Activated naive CD8-positive, alpha-beta T cell treated with anti-CD3 and anti-CD28 coated beads, Interleukin-2, amount 50 U/mL, for 24 hours (primary cell): ENCODE data around the gene NIBAN1.

Experiments used
- ATAC-seq: fragments of 150-1000 bp; cut with Tn5 transposase; one replicate; pipeline ENCODE4 v1.10.0; 2021
- DNase-seq: peaks from one replicate; pipeline ENCODE4 v3.0.0; 2021
- H3K27ac Mint-ChIP-seq: one replicate; pipeline ENCODE4 v1.8.0; 2021; ENCODE audit warnings: mild to moderate bottlenecking, mixed read lengths
- H3K27me3 Mint-ChIP-seq: one replicate; pipeline ENCODE4 v1.8.0; 2021; ENCODE audit warnings: mixed read lengths
- H3K36me3 Mint-ChIP-seq: one replicate; pipeline ENCODE4 v1.8.0; 2021; ENCODE audit warnings: low read depth, mixed read lengths
- H3K4me1 Mint-ChIP-seq: one replicate; pipeline ENCODE4 v1.8.0; 2021; ENCODE audit warnings: mixed read lengths
- H3K4me3 Mint-ChIP-seq: one replicate; pipeline ENCODE4 v1.8.0; 2021; ENCODE audit warnings: mild to moderate bottlenecking, moderate library complexity, mixed read lengths
- H3K9me3 Mint-ChIP-seq: one replicate; pipeline ENCODE4 v1.8.0; 2021; ENCODE audit warnings: mixed read lengths

Gene NIBAN1

DNA sequence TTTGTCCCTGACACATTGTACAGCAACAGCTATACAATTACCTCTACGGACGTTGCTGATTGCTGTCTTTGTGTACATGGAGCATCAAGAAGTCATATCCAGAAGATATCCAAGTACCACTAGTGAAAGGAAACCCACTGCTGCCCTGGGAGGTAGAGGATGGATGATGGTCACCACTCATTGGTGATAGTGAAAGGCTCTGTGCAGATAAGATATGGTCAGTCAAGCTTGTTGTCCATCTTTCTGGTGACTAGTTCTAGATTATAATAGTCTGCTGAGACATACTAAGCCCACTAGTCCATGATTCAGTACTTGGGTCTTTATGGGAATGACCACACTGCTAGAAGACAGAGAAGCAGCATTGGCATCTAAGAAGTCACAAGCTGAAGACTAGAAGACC is 30.3 kb downstream of the NIBAN1 start:
- DNase-seq (no peak), ATAC-seq (no peak)
- H3K4me1 Mint-ChIP-seq: peaks cover 41% of the 10 kb centered on the region
- peaks cover 3% of the 10 kb centered on the region for H3K27me3 Mint-ChIP-seq
- H3K36me3 Mint-ChIP-seq: peaks cover 11% of the 10 kb centered on the region
- no peaks in the 10 kb centered on the region for H3K9me3 Mint-ChIP-seq
- H3K27ac Mint-ChIP-seq: peak overlapping the region; percentile 4
- no peak overlapping the region for H3K4me3 Mint-ChIP-seq

DNA sequence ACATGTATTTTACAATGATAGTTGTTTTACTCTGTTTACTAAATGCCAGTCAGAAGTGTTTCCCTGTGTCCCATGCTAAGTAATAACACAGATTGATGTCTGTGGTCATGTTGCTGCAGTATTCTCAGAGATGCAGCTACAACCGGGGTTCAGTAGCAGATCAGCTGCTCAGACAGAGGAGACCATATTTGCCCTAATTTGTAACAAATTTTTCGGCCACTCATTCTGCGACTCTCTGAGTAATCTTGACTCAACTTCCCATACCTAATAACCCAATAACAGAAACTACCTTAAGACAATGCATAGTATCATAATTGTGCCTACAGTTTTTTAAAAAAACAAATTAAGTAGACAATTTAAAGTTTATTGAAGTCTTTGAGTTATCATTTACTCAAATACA is 32.6 kb downstream of the NIBAN1 start:
- H3K4me3 Mint-ChIP-seq: no peak overlapping the region
- H3K9me3 Mint-ChIP-seq: no peaks in the 10 kb centered on the region
- peak; percentile 87 for ATAC-seq
- peaks cover 34% of the 10 kb centered on the region for H3K4me1 Mint-ChIP-seq
- H3K36me3 Mint-ChIP-seq: peaks cover 9% of the 10 kb centered on the region
- peak; percentile 14 for DNase-seq
- H3K27ac Mint-ChIP-seq: peak overlapping the region; percentile 66
- H3K27me3 Mint-ChIP-seq: peaks cover 8% of the 10 kb centered on the region

DNA sequence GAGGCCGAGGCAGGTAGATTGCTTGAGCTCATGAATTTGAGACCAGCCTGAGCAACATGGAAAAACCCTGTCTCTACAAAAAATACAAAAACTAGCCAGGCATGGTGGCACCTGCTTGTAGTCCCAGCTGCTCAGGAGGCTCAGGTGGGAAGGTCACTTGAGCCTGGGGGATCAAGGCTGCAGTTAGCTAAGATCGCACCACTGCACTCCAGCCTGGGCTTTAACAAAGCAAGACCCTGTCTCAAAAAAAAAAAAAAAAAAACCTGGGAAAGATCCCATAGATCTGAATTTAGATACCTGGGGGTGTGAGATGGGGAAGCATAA is 32.9 kb downstream of the NIBAN1 start:
- H3K4me1 Mint-ChIP-seq: peaks cover 34% of the 10 kb centered on the region
- peaks cover 9% of the 10 kb centered on the region for H3K36me3 Mint-ChIP-seq
- no peaks in the 10 kb centered on the region for H3K9me3 Mint-ChIP-seq
- no peak overlapping the region for H3K4me3 Mint-ChIP-seq
- ATAC-seq: no peak
- peak overlapping the region; percentile 66 for H3K27ac Mint-ChIP-seq
- peaks cover 8% of the 10 kb centered on the region for H3K27me3 Mint-ChIP-seq
- no peak for DNase-seq

DNA sequence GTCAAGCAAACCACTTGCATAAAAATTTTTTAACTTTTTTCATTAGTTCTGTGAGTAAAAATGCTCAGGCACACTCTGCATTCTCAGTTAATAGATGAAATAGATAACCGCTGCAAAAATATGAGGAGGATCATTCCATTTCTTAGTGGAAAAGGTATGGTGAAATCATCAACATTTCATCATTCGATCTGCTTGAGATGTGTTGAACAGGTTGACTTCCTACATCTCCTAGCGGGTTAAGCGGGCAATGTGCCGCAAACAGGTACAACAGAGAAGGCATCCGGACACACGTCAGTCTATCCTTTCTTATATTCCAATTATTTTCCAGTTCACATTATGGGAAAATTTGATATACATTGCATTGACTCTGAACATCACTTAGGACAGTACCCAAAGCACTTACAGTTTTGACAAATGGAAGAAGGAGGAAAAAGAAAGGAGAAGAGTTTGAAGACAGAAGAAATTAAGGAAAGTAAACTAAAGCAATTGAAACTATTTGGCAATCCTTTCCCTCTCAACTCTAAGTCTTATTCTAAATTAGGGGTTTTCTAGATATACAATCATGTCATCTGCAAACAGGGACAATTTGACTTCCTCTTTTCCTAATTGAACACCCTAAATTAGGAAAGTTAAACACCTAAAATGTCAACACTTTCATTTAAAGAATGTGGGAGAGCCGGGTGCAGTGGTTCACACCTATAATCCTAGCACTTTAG is 33.5 kb downstream of the NIBAN1 start:
- Mint-ChIP-seq H3K4me1 (peaks cover 29% of the 10 kb centered on the region), H3K4me3 (no peak overlapping the region), H3K36me3 (peaks cover 6% of the 10 kb centered on the region), H3K27ac (peak overlapping the region; percentile 66), H3K9me3 (no peaks in the 10 kb centered on the region), H3K27me3 (peaks cover 8% of the 10 kb centered on the region)
- ATAC-seq: no peak
- no peak for DNase-seq

DNA sequence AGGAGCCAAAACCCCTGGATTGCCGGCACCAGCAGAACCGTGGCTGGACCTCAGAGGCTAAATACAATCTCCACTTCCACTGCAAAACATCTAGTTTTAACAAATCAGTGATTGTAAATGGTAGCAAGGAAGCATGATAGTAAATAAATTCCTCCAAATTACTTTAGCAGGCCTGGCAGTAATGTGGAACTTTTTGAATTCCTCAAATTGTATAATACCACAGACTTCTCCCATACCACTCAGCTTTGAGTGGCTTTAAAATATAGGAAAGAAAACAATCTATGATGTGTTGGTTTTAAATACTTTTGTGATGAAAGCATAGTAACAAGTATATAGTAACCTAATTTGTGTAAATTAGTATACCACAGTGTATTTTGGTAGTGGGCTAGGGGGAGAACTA is 34.1 kb downstream of the NIBAN1 start:
- no peaks in the 10 kb centered on the region for H3K9me3 Mint-ChIP-seq
- peaks cover 23% of the 10 kb centered on the region for H3K4me1 Mint-ChIP-seq
- H3K27ac Mint-ChIP-seq: no peak overlapping the region
- H3K4me3 Mint-ChIP-seq: no peak overlapping the region
- H3K36me3 Mint-ChIP-seq: peaks cover 6% of the 10 kb centered on the region
- H3K27me3 Mint-ChIP-seq: peaks cover 8% of the 10 kb centered on the region
- ATAC-seq (no peak), DNase-seq (no peak)

DNA sequence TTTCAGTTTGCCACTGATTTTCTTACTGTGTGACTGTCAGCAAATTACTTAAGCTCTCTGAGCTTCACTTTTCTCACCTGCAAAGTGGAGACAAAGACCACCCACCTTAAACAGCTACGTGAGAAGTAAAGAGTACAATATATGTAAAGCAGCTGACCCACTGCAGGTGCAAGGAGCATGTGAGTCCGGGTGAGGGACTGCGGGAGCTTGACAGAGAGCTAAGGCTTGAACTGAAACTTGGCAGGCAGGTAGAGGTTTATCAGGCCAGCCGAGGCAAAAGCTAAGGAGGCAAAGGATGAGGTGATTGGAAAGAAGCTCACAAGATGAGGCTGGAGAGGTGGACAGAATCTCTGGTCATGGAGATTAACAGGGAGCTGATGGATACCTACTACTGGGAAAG is 36.6 kb downstream of the NIBAN1 start:
- Mint-ChIP-seq H3K36me3 (peaks cover 6% of the 10 kb centered on the region), H3K4me1 (peaks cover 17% of the 10 kb centered on the region), H3K27me3 (peaks cover 8% of the 10 kb centered on the region), H3K4me3 (no peak overlapping the region), H3K27ac (no peak overlapping the region), H3K9me3 (peaks cover 7% of the 10 kb centered on the region)
- ATAC-seq: no peak
- DNase-seq: no peak

DNA sequence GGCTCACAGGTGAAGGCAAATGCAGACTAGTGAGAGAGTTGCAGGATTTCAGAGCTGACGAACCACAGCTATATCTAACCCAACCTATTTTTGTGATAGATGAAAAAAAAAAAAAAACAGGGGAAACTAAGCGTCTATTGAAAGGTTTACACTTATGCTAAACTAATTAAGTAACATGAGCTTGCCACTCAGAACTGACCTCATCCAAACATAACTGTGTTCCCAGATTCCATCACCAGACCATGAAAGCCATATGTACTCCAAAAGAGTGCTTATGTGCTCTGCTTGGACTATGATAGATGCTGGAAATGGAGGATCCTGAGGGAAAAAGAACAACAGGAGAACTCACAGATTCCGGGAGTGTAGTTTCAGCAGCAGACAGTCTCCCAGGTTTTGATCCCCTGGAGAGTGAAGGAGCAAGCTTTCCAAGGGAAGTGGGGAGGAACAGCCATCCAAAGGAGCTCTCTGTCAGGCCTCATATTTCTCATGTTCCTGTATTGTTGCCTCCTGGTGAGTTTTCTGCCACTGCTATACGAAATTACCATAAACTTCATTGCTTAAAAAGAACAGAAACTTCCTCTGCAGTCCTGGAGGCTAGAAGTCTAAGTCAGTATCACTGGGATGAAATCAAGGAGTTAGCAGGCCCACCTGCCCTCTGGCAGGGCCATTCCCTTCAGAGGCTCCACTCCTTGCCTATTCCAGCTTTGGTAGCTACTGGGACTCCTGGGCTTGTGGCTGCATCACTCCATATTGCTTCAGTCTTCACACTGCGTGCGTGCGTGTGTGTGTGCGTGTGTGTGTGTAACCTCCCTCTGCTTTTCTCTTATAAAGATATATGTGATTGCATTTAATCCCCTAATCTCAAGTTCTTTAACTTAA is 38.1 kb downstream of the NIBAN1 start:
- Mint-ChIP-seq H3K27me3 (peaks cover 8% of the 10 kb centered on the region), H3K4me1 (peaks cover 11% of the 10 kb centered on the region), H3K4me3 (no peak overlapping the region), H3K36me3 (peaks cover 6% of the 10 kb centered on the region), H3K27ac (no peak overlapping the region), H3K9me3 (peaks cover 7% of the 10 kb centered on the region)
- ATAC-seq (no peak), DNase-seq (no peak)

DNA sequence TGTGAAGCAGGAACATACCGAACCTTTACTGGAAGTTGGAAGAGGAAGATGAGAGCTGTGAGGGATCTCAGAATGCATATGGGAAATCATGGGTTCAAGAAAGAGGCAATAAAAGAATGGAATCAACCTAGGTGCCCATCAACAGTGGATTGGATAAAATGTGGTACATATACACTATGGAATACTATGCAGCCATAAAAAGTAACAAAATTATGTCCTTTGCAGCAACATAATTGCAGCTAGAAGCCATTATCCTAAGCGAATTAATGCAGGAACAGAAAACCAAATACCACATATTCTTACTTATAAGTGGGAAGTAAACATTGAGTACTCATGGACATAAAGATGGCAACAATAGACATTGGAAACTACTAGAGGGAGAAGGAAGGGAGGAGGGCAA is 40.4 kb downstream of the NIBAN1 start:
- peaks cover 5% of the 10 kb centered on the region for H3K27me3 Mint-ChIP-seq
- peaks cover 7% of the 10 kb centered on the region for H3K9me3 Mint-ChIP-seq
- H3K4me3 Mint-ChIP-seq: no peak overlapping the region
- peaks cover 3% of the 10 kb centered on the region for H3K36me3 Mint-ChIP-seq
- DNase-seq (no peak), ATAC-seq (no peak)
- H3K27ac Mint-ChIP-seq: no peak overlapping the region
- peaks cover 18% of the 10 kb centered on the region for H3K4me1 Mint-ChIP-seq

DNA sequence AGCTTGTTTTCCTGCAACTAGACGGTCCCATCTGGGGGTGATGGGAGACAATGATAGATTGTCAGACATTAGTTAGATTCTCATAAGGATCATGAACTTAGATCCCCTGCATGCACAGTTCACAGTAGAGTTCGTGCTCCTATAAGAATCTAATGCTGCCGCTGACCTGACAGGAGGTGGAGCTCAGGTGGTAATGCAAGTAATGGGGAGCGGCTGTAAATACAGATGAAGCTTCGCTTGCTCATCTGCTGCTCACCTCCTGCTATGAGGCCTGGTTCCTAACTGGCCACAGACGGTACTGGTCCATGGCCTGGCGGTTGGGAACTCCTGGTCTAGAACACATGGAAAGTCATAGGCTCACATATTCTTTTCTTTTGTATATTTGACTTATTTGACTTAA is 42.0 kb downstream of the NIBAN1 start:
- Mint-ChIP-seq H3K4me1 (peaks cover 18% of the 10 kb centered on the region), H3K36me3 (peaks cover 3% of the 10 kb centered on the region), H3K27ac (no peak overlapping the region), H3K9me3 (peaks cover 7% of the 10 kb centered on the region), H3K27me3 (no peaks in the 10 kb centered on the region), H3K4me3 (no peak overlapping the region)
- ATAC-seq: no peak
- DNase-seq: no peak

DNA sequence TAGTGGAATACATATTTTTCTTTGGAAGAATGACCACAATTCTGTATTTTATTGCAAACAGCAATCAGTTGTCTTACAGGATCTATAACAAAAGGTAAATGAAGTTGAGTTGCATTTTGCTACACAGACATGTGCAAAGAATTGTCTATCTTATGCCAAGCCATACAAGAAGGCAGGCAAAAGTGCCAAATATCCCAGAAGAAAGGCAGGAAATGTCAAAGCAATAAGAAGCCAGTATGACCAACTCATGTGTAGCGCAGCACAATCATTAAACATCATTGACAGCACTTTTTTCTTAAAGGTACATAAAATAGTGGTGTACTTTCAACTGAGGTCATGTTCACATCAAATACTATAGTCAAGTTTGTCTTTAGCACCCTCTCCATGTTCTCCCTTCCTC is 42.7 kb downstream of the NIBAN1 start:
- no peak overlapping the region for H3K4me3 Mint-ChIP-seq
- H3K27ac Mint-ChIP-seq: no peak overlapping the region
- no peak for ATAC-seq
- peaks cover 13% of the 10 kb centered on the region for H3K9me3 Mint-ChIP-seq
- DNase-seq: no peak
- no peaks in the 10 kb centered on the region for H3K27me3 Mint-ChIP-seq
- peaks cover 8% of the 10 kb centered on the region for H3K36me3 Mint-ChIP-seq
- peaks cover 18% of the 10 kb centered on the region for H3K4me1 Mint-ChIP-seq

DNA sequence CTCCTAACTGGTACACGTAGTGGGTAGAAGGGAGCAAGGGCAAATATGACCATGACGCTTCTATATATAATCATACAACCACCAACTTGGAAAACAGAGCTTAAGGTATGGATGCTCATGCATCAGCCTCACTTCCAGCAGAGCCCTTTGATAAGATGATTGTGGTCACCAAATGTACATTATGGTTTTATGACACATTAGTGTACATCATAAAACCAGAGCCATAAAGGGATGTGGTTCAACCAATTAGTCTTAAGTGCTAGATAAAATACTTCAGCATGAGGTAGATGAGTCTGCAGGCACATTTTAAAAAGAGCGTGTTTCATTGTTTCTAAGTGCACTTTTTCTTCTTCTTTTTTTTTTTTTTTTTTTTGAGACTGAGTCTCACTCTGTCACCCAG is 43.7 kb downstream of the NIBAN1 start:
- peaks cover 17% of the 10 kb centered on the region for H3K9me3 Mint-ChIP-seq
- H3K27ac Mint-ChIP-seq: no peak overlapping the region
- DNase-seq: no peak
- peaks cover 18% of the 10 kb centered on the region for H3K4me1 Mint-ChIP-seq
- no peak overlapping the region for H3K4me3 Mint-ChIP-seq
- H3K36me3 Mint-ChIP-seq: peaks cover 8% of the 10 kb centered on the region
- no peaks in the 10 kb centered on the region for H3K27me3 Mint-ChIP-seq
- ATAC-seq: peak; percentile 96

DNA sequence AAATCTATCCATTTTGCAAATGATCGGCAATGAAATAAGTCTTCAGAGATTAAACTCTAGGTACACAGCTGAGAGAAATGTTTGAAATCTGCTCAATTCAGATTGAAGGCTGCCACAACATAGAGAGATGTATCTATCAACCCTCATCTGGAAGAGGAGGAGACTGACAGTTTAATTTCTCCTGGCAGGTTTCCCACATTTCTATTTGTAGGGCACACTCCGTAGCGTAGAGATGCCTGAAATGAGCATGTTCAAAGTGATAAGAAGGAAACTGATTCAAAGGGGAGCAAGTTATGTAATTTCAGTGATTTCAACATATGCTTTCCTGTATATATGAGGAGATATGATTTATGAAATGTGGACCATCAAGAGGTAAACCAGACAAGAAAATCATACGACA is 44.1 kb downstream of the NIBAN1 start:
- Mint-ChIP-seq H3K4me3 (no peak overlapping the region), H3K4me1 (peaks cover 18% of the 10 kb centered on the region), H3K27me3 (no peaks in the 10 kb centered on the region), H3K36me3 (peaks cover 8% of the 10 kb centered on the region), H3K9me3 (peaks cover 17% of the 10 kb centered on the region), H3K27ac (no peak overlapping the region)
- DNase-seq: no peak
- no peak for ATAC-seq

DNA sequence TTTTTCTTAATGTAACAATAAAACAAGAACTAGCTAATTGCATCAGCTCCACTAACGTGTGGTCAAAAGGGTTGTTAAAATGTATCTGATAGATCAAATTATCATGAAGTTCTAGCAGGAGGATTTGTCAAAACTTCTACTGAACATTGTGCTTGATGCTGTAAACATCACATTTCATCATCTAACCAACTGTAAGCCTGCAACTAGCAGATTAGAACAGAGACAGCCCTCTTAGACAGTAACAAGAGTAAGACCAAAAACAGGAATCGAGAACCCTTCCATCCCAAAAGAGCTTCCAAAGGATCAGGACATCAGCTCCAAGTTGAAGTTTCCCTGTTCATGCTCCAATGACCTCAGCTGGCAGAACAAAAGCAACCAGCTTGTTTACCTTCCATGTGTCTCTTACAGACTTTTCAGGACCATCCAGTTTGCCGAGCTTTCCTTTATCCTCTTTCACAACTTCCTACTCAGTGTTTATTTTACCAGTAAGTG is 44.6 kb downstream of the NIBAN1 start:
- H3K4me3 Mint-ChIP-seq: no peak overlapping the region
- H3K27me3 Mint-ChIP-seq: no peaks in the 10 kb centered on the region
- no peak overlapping the region for H3K27ac Mint-ChIP-seq
- peaks cover 8% of the 10 kb centered on the region for H3K36me3 Mint-ChIP-seq
- no peak for ATAC-seq
- H3K9me3 Mint-ChIP-seq: peaks cover 17% of the 10 kb centered on the region
- no peak for DNase-seq
- H3K4me1 Mint-ChIP-seq: peaks cover 18% of the 10 kb centered on the region

DNA sequence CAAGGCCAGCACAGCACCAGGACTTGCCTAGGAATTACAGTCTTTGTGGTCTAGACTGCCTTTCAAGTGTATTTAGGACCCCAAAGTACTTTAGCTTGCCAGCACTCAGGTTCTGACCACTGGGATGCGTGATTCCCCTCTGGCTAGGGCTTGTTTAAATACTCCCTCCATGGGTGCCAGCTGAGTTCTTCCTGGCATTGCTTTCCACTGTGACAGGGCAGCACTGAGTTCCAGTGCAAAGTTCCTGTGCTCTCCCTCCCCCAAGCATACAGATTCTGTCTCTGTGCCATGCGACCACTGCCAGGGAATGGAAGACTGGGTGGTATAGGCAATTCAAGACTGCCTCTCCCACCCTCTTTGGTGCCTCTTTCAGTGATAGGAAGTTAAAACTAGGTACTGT is 45.9 kb downstream of the NIBAN1 start:
- H3K36me3 Mint-ChIP-seq: peaks cover 5% of the 10 kb centered on the region
- peaks cover 9% of the 10 kb centered on the region for H3K9me3 Mint-ChIP-seq
- H3K4me3 Mint-ChIP-seq: no peak overlapping the region
- DNase-seq: no peak
- no peaks in the 10 kb centered on the region for H3K27me3 Mint-ChIP-seq
- no peak for ATAC-seq
- peaks cover 18% of the 10 kb centered on the region for H3K4me1 Mint-ChIP-seq
- H3K27ac Mint-ChIP-seq: no peak overlapping the region
